HG02870 (cell line): Measurements from ENCODE around the gene SLC7A10.
"Not testable (repeated sequence)": the region's sequence is repeated elsewhere in the genome, so short reads cannot be mapped to it uniquely, and the experiment has no call there.

Experiments used
- ATAC-seq: cut with Tn5 transposase; IDR thresholded peaks from one replicate; pipeline ENCODE4 v1.9.1; 2021; ENCODE audit warnings: mild to moderate bottlenecking, moderate library complexity; ENCODE audit not compliant: unreplicated experiment

Gene SLC7A10

GRCh38 chr19:33239223-33239975, 13.7 kb upstream of the SLC7A10 start:
- ATAC-seq = no peak

GRCh38 chr19:33238481-33239149, 13.0 kb upstream of the SLC7A10 start:
- no peak for ATAC-seq

GRCh38 chr19:33236696-33237390, 11.2 kb upstream of the SLC7A10 start:
- ATAC-seq = no peak

- ATAC-seq = no peak
Observed at GRCh38 chr19:33235996-33236350, 10.3 kb upstream of the SLC7A10 start.

GRCh38 chr19:33235269-33235995, 9.8 kb upstream of the SLC7A10 start:
- peak; percentile 96 for ATAC-seq

- ATAC-seq = no peak
Observed at GRCh38 chr19:33234736-33235135, 9.1 kb upstream of the SLC7A10 start.

GRCh38 chr19:33234092-33234491, 8.4 kb upstream of the SLC7A10 start:
- ATAC-seq = no peak

GRCh38 chr19:33233056-33233873, 7.6 kb upstream of the SLC7A10 start:
- no peak for ATAC-seq

GRCh38 chr19:33232656-33233055, 7.0 kb upstream of the SLC7A10 start:
- no peak for ATAC-seq

GRCh38 chr19:33231511-33231910, 5.9 kb upstream of the SLC7A10 start:
- ATAC-seq = no peak

GRCh38 chr19:33229962-33230361, 4.3 kb upstream of the SLC7A10 start:
- no peak for ATAC-seq

GRCh38 chr19:33227870-33228599, 2.4 kb upstream of the SLC7A10 start:
- ATAC-seq = no peak

- no peak for ATAC-seq
Observed at GRCh38 chr19:33227242-33227650, 1.6 kb upstream of the SLC7A10 start.

GRCh38 chr19:33226550-33227241, 1.0 kb upstream of the SLC7A10 start:
- no peak for ATAC-seq

GRCh38 chr19:33224694-33225457, 774 bp downstream of the SLC7A10 start:
- no peak for ATAC-seq

GRCh38 chr19:33222255-33222654, 3.4 kb downstream of the SLC7A10 start:
- ATAC-seq = not testable (repeated sequence)

GRCh38 chr19:33221638-33222037, 4.0 kb downstream of the SLC7A10 start:
- ATAC-seq = no peak

GRCh38 chr19:33220735-33221134, 4.9 kb downstream of the SLC7A10 start:
- no peak for ATAC-seq
